Ovary (tissue), 9 donors: ENCODE measurements around the gene NEDD4L. TPM values are rescaled to one million over a fixed set of nuclear protein-coding genes. Genes with fewer than 3 reads are reported as not detected.

Experiments
- DNase-seq, 5 donors: peaks; one replicate each; pipeline ENCODE4 v3.0.0-alpha.2; 2019 to 2020
- H3K27ac ChIP-seq, 2 donors: fragments of 200-600 bp; one replicate each; pipeline versions ENCODE4 v1.5.1 to v1.8.0; 2019 to 2022
- H3K27me3 ChIP-seq: fragments of 200-600 bp; one replicate; pipeline ENCODE4 v1.8.0; 2022
- H3K36me3 ChIP-seq: fragments of 200-600 bp; sonication (generic); one replicate; pipeline ENCODE4 v1.5.1; 2019
- H3K4me1 ChIP-seq: one replicate; pipeline ENCODE4 v1.8.1; 2013; ENCODE audit warnings: mild to moderate bottlenecking, moderate library complexity; ENCODE audit not compliant: insufficient read depth
- H3K4me3 ChIP-seq: fragments of 200-600 bp; sonication (generic); one replicate; pipeline ENCODE4 v1.5.1; 2017
- H3K9me3 ChIP-seq, 2 donors: fragments of 200-600 bp in 1 of 2; sonication (generic) in 1 of 2; one replicate each; pipeline versions ENCODE4 v1.5.1 to v1.8.1; 2013 to 2019; ENCODE audit warnings: mild to moderate bottlenecking in 1 of 2, moderate library complexity in 1 of 2
- EP300 ChIP-seq: sonication (generic); formaldehyde crosslinking; IDR thresholded peaks from one replicate; pipeline ENCODE4 v1.6.1; 2017; ENCODE audit warnings: antibody characterized with exemption
- POLR2A ChIP-seq: fragments of 450-650 bp; IDR thresholded peaks from one replicate; pipeline ENCODE4 v1.6.1; 2017; ENCODE audit warnings: antibody characterized with exemption, mild to moderate bottlenecking, moderate library complexity
- WGBS, 3 donors: extraction: QIAGEN DNeasy Blood & Tissue Kit in 1 of 3; methylation state at CpG; one replicate each; pipeline versions ENCODE4 v1.1.5 to v1.1.7; 2013 to 2017; 5-methylcytosine and 5-hydroxymethylcytosine counted together
- intact Hi-C, 4 donors: fragments of 100-400 bp; cut with DNase I; formaldehyde crosslinking; loops; one replicate each; pipeline versions ENCODE4 v1.11.0 to v1.15.1; 2022 to 2023
- polyA plus RNA-seq, 2 donors: library from polyadenylated mRNA; stranded (reverse); fragments of 200-250 nt in 1 of 2; fragments of 350-450 nt in 1 of 2; fragmentation: Illumina TruSeq in 1 of 2; extraction: RNeasy Lipid Tissue Mini Kit (QIAGEN cat#74804) in 1 of 2; gene quantifications; one replicate each; pipeline ENCODE4 v1.2.3, GENCODE V29; 2013 to 2014
- total RNA-seq, 7 donors: library from RNA; depleted of rRNA in 2 of 7; stranded (reverse); fragments of >200 nt in 2 of 7; fragmentation: NEBNext Ultra II Directional in 3 of 7; extraction: Animal tissue kit (Norgen Biotek cat#: 25700) in 3 of 7; gene quantifications; one replicate each; pipeline versions ENCODE4 v1.1.0 to v1.2.4, GENCODE V29; 2016 to 2023
- TF ChIP-seq, protein P1 (sequence below), 3 donors: fragments of 450-650 bp in 2 of 3; fragments of 200-600 bp in 1 of 3; IDR thresholded peaks; one replicate each; pipeline versions ENCODE4 v1.5.1 to v1.8.0; 2016 to 2022; ENCODE audit warnings: antibody characterized with exemption in 3 of 3, mild to moderate bottlenecking in 1 of 3
- donor health status: DM: no; HTN: no; CAD: no; lungs with moderate emphysema.
- donor health status: DM: no; HTN: no; CAD: no.
- donor health status: Bipolar disorder and iron deficiency.
- donor health status: DM: yes; HTN: yes; CAD: no.
- donor health status: DM: no; HTN: no; CAD: no.
- donor health status: DM: yes; HTN: yes; CAD: no.

The NEDD4L gene
- total and polyA plus RNA-seq, 9 donors: 11.0 to 75.2 (median 18.2) TPM

- TF ChIP-seq POLR2A: no peak
- TF ChIP-seq EP300: no peak
- TF ChIP-seq, protein P1, sequence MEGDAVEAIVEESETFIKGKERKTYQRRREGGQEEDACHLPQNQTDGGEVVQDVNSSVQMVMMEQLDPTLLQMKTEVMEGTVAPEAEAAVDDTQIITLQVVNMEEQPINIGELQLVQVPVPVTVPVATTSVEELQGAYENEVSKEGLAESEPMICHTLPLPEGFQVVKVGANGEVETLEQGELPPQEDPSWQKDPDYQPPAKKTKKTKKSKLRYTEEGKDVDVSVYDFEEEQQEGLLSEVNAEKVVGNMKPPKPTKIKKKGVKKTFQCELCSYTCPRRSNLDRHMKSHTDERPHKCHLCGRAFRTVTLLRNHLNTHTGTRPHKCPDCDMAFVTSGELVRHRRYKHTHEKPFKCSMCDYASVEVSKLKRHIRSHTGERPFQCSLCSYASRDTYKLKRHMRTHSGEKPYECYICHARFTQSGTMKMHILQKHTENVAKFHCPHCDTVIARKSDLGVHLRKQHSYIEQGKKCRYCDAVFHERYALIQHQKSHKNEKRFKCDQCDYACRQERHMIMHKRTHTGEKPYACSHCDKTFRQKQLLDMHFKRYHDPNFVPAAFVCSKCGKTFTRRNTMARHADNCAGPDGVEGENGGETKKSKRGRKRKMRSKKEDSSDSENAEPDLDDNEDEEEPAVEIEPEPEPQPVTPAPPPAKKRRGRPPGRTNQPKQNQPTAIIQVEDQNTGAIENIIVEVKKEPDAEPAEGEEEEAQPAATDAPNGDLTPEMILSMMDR (IDR thresholded peaks at IDR 0.05): no peak
- H3K36me3 ChIP-seq: no peaks in the 10 kb centered on the region
- H3K27ac ChIP-seq: peak overlapping the region in 1 of 2 donors; percentile 42
- WGBS, 3 donors: 83 to 93% (median 89%) methylated on average over 15 of the region's 15 CpGs
- intact Hi-C loops: loop anchor here in 1 of 4 donors (5.0 kb wide), 1 partner anchor 42 kb away; no protein-coding TSS in a partner anchor
- no peaks in the 10 kb centered on the region for H3K9me3 ChIP-seq
- H3K4me1 ChIP-seq: peaks cover 4% of the 10 kb centered on the region
- no peaks in the 10 kb centered on the region for H3K27me3 ChIP-seq
- DNase-seq: no peak
- no peak overlapping the region for H3K4me3 ChIP-seq
Measured at GRCh38 chr18:58315739-58316215, 271.8 kb downstream of the NEDD4L start.

DNA sequence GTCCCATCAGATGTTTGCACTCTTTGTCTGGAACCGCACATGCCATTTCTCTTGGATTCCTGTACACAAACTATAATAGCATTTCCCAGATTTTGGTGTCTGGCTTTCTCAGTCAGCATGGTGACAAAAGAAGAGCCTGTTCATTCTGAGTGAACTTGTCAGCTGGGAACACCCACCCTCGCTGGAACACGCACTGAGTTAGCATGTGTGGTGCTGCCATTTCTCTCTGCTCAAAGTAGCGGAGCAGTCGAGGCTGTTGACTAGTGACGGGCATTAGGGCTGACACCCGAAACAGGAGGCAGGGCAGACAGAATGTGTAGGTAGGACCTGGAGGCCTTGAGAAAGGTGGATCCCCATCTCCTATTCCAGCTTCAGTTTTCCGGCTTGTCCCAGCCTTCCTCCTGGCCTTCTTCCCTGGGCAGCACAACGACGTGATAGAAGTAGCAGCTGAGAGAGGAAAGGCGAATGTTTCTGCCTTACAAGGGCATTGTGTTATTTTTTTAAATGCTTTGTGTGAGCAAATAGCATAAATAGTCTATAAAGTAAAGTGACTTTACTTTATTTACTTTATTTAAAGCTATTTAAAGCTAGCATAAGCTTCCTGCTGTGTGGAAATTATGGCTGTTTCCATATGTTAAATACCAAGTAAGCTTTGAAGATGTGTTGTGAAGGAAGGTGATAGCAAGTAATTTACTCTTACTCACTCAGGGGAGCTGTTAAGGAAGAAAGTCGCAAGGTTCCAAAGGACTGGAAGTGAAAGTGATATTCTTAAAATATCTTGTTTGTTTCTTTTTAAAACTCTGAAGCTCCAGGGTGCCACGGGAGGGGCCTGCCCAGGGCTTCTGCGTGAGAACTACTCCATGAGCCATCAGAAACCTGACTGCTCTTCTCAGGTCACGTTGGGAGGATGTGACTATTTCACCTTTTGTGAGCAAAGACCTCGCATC is 272.6 kb downstream of the NEDD4L start:
- H3K36me3 ChIP-seq: no peaks in the 10 kb centered on the region
- H3K9me3 ChIP-seq: no peaks in the 10 kb centered on the region
- intact Hi-C loops: loop anchor here in 1 of 4 donors (5.0 kb wide), 1 partner anchor 41 kb away; no protein-coding TSS in a partner anchor
- no peaks in the 10 kb centered on the region for H3K27me3 ChIP-seq
- peaks cover 4% of the 10 kb centered on the region for H3K4me1 ChIP-seq
- peak overlapping the region in 1 of 2 donors; percentile 42 for H3K27ac ChIP-seq
- TF ChIP-seq EP300 (no peak), POLR2A (no peak)
- TF ChIP-seq, protein P1 (IDR thresholded peaks at IDR 0.05): no peak
- DNase-seq: no peak
- 60 to 75% (median 66%) methylated on average over 16 of the region's 16 CpGs for WGBS, 3 donors
- no peak overlapping the region for H3K4me3 ChIP-seq

DNA sequence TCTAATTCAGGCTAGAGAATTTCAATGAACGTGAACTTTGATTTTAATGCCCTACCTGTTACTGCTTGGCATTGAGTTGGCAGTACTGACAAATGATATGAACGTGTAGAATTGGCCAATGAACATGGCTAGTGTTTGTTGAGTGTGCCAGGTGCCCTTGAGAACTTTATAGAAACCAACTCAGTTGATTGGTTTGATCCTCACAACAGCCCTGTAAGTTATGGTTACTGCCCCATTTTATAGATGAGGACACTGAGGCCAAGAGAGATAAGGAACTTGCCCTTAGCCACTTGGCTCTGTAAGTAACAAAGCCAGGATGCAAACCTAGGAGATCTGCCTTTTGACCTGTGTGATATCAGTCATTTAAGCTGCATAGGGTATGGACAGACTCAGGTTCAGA is 275.7 kb downstream of the NEDD4L start:
- Histone ChIP-seq H3K27ac (no peak overlapping the region), H3K4me3 (no peak overlapping the region), H3K36me3 (no peaks in the 10 kb centered on the region), H3K9me3 (no peaks in the 10 kb centered on the region), H3K27me3 (no peaks in the 10 kb centered on the region), H3K4me1 (peaks cover 3% of the 10 kb centered on the region)
- no peak for DNase-seq
- TF ChIP-seq, protein P1 (IDR thresholded peaks at IDR 0.05): no peak
- TF ChIP-seq EP300 (no peak), POLR2A (no peak)
- intact Hi-C loops: loop anchor here in 2 of 4 donors (1.0 to 5.0 kb wide), 2 partner anchors 38 to 41 kb away; no protein-coding TSS in a partner anchor
- WGBS, 3 donors: 94 to 97% (median 95%) methylated on average over 2 of the region's 2 CpGs

DNA sequence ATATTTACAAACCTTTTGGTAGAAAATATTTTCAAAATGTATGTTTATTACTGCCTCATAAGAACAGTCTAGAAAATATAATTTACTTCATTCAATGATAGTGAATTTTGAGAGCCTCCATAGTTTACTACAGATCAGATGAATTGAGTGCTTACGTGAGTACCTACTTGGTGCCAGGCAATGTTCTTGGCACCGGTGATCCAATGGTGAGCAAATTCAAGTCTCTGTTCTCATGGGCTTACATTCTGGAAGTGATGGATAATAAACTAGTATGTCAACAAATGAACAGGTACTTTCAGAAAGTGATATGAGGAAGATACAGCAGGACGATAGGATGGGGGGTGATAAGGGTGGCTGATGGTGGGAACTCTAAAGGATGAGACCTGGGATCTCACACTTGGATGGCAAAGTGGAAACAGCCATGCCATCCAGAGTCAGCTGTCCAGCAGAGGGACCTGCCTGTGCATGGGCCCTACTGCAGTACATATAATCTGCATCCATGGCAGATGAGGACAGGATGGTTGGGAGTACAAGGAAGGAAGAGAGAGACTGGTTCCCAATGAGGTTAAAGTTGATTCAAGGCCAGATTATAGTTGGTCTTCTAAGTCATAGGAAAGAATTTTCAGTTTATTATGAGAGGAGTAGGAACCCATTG is 277.0 kb downstream of the NEDD4L start:
- Histone ChIP-seq H3K27ac (no peak overlapping the region), H3K4me1 (peaks cover 3% of the 10 kb centered on the region), H3K27me3 (no peaks in the 10 kb centered on the region), H3K4me3 (no peak overlapping the region), H3K36me3 (no peaks in the 10 kb centered on the region), H3K9me3 (no peaks in the 10 kb centered on the region)
- no peak for TF ChIP-seq EP300
- no peak for TF ChIP-seq POLR2A
- TF ChIP-seq, protein P1 (IDR thresholded peaks at IDR 0.05): no peak
- no peak for DNase-seq
- 78 to 97% (median 95%) methylated on average over 3 of the region's 3 CpGs for WGBS, 3 donors
- intact Hi-C loops: no loop called here
